DND-41 (cell line): ENCODE data around the gene MRPL42.

ENCODE experiments used
- ATAC-seq: fragments of 200-7000 bp; cut with Tn5 transposase; 3 replicates; pipeline ENCODE4 v1.9.1; 2021; ENCODE audit warnings: low read depth; ENCODE audit not compliant: insufficient read depth
- DNase-seq: peaks from one replicate; pipeline ENCODE4 v3.0.0-alpha.2; 2020
- H2AFZ ChIP-seq: 2 replicates; pipeline ENCODE4 v1.6.0; 2012; ENCODE audit warnings: low read depth, low read length
- H3K27ac ChIP-seq: 2 replicates; pipeline ENCODE4 v1.5.1; 2012; ENCODE audit warnings: low read length, inconsistent platforms
- H3K27me3 ChIP-seq: fragments of 200-600 bp; sonication (generic); 2 replicates; pipeline ENCODE4 v1.6.0; 2012; ENCODE audit warnings: low read length, mild to moderate bottlenecking, inconsistent platforms; ENCODE audit not compliant: insufficient read depth, poor library complexity
- H3K36me3 ChIP-seq: 2 replicates; pipeline ENCODE4 v1.5.1; 2012; ENCODE audit warnings: low read length, inconsistent platforms; ENCODE audit not compliant: insufficient read depth
- H3K4me1 ChIP-seq: 2 replicates; pipeline ENCODE4 v1.5.1; 2012; ENCODE audit warnings: mild to moderate bottlenecking, low read length; ENCODE audit not compliant: insufficient read depth
- H3K4me2 ChIP-seq: 2 replicates; pipeline ENCODE4 v1.6.0; 2012; ENCODE audit warnings: mild to moderate bottlenecking, moderate library complexity, low read length, inconsistent platforms; ENCODE audit not compliant: insufficient read depth
- H3K4me3 ChIP-seq, 2 experiments: fragments of 200-600 bp in 1 of 2; shearing (Covaris generic) in 1 of 2; 2 replicates each; pipeline ENCODE4 v1.5.1; 2012 to 2016; ENCODE audit warnings: inconsistent platforms in 2 of 2, low read length in 2 of 2, mild to moderate bottlenecking in 2 of 2, low read depth in 1 of 2, moderate library complexity in 1 of 2
- H3K79me2 ChIP-seq: 2 replicates; pipeline ENCODE4 v1.6.0; 2012; ENCODE audit warnings: low read length, inconsistent platforms; ENCODE audit not compliant: insufficient read depth
- H3K9ac ChIP-seq: 2 replicates; pipeline ENCODE4 v1.6.0; 2012; ENCODE audit warnings: low read depth, mild to moderate bottlenecking, inconsistent platforms, low read length, moderate library complexity
- H3K9me3 ChIP-seq: 2 replicates; pipeline ENCODE4 v1.5.1; 2012; ENCODE audit warnings: low read length, moderate library complexity, mild to moderate bottlenecking, inconsistent platforms; ENCODE audit not compliant: insufficient read depth, severe bottlenecking
- H4K20me1 ChIP-seq: 2 replicates; pipeline ENCODE4 v1.6.0; 2012; ENCODE audit warnings: low read length; ENCODE audit not compliant: insufficient read depth
- CTCF ChIP-seq: IDR thresholded peaks from 2 replicates; pipeline ENCODE4 v1.5.1; 2012; ENCODE audit warnings: borderline replicate concordance, low read length, moderate library complexity, mild to moderate bottlenecking; ENCODE audit not compliant: poor library complexity, severe bottlenecking; ENCODE audit errors: extremely low read depth
- EZH2 ChIP-seq: IDR thresholded peaks from 3 replicates; pipeline ENCODE4 v1.6.1; 2012; ENCODE audit warnings: borderline replicate concordance, low read depth, mild to moderate bottlenecking, moderate library complexity, low read length, inconsistent platforms; ENCODE audit not compliant: severe bottlenecking

The MRPL42 gene

GRCh38 chr12:93540466-93540865 lies 73.2 kb downstream of the MRPL42 start:
- H2AFZ ChIP-seq: no peak overlapping the region
- no peaks in the 10 kb centered on the region for H3K27me3 ChIP-seq
- no peak overlapping the region for H3K27ac ChIP-seq
- H3K9me3 ChIP-seq: no peaks in the 10 kb centered on the region
- no peaks in the 10 kb centered on the region for H3K4me1 ChIP-seq
- H3K9ac ChIP-seq: no peak overlapping the region
- H3K36me3 ChIP-seq: peaks cover 31% of the 10 kb centered on the region
- no peak for TF ChIP-seq CTCF
- TF ChIP-seq EZH2: no peak
- H3K4me3 ChIP-seq: no peak overlapping the region
- H3K4me2 ChIP-seq: no peak overlapping the region
- H4K20me1 ChIP-seq: no peaks in the 10 kb centered on the region
- ATAC-seq (no peak), DNase-seq (no peak)
- H3K79me2 ChIP-seq: no peaks in the 10 kb centered on the region

- H3K9me3 ChIP-seq: no peaks in the 10 kb centered on the region
- peaks cover 31% of the 10 kb centered on the region for H3K36me3 ChIP-seq
- H3K4me2 ChIP-seq: no peak overlapping the region
- H3K4me1 ChIP-seq: no peaks in the 10 kb centered on the region
- no peaks in the 10 kb centered on the region for H4K20me1 ChIP-seq
- no peak overlapping the region for H2AFZ ChIP-seq
- ATAC-seq (no peak), DNase-seq (no peak)
- H3K4me3 ChIP-seq: no peak overlapping the region
- no peak for TF ChIP-seq CTCF
- no peak for TF ChIP-seq EZH2
- H3K27ac ChIP-seq: no peak overlapping the region
- no peaks in the 10 kb centered on the region for H3K79me2 ChIP-seq
- H3K9ac ChIP-seq: no peak overlapping the region
- H3K27me3 ChIP-seq: no peaks in the 10 kb centered on the region
These were observed 74.4 kb downstream of the MRPL42 start for GRCh38 chr12:93541578-93542225.

- no peak for TF ChIP-seq EZH2
- no peak for TF ChIP-seq CTCF
- Histone ChIP-seq H3K4me3 (no peak overlapping the region), H3K36me3 (peaks cover 34% of the 10 kb centered on the region), H3K27me3 (no peaks in the 10 kb centered on the region), H4K20me1 (no peaks in the 10 kb centered on the region; the same call in 1 of the 2 replicates), H3K9ac (no peak overlapping the region), H3K4me1 (no peaks in the 10 kb centered on the region), H3K27ac (no peak overlapping the region), H2AFZ (no peak overlapping the region), H3K79me2 (no peaks in the 10 kb centered on the region), H3K9me3 (no peaks in the 10 kb centered on the region), H3K4me2 (no peak overlapping the region)
- no peak for DNase-seq
- ATAC-seq: no peak
These were observed 80.5 kb downstream of the MRPL42 start for GRCh38 chr12:93547778-93548177.
